ENCODE measurements around the gene DENND4A. TPM values are rescaled to one million over a fixed set of nuclear protein-coding genes. Genes with fewer than 3 reads are reported as not detected.
"Not testable (repeated sequence)": the region's sequence is repeated elsewhere in the genome, so short reads cannot be mapped to it uniquely, and the experiment has no call there.

The DENND4A gene
- total RNA-seq, 1 experiment from 2014 or later, result 2.9 TPM

DNA sequence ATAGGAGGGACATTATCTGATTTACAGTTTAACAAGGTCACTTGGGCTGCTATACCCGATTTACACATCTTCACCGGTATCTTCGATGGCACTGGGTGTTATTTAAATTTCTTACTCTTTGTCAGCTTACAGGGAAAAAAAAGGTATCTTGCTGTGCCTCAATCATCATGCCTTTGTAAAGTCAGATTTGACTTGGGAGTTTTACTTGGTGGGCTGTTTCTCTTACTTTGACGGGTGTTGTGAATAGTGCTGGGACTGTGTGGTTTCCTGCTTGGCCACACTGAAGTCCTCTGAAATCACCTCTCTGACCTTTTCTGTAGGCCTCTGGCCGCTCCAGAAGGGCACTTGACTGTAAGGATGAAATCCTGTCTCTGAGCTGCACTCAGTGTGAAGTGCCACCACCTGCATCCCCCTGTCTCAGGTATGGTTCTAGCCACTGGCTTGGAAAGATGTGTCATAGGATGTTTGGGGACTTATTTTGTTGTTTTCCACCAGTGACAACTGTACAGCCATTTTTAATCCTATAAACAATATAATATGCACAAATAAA lies 173.5 kb downstream of the DENND4A start:
- H3K4me3 ChIP-seq (ENCODE audit: insufficient read depth, low read depth, low read length), result no peak overlapping the region
- no peaks in the 10 kb centered on the region for H3K27me3 ChIP-seq (ENCODE audit: control insufficient read depth, insufficient read depth, low read length)
- H3K36me3 ChIP-seq (replicated peaks; ENCODE audit: control insufficient read depth, insufficient read depth, low read length), result no peaks in the 10 kb centered on the region
- peak; percentile 31 for DNase-seq

DNA sequence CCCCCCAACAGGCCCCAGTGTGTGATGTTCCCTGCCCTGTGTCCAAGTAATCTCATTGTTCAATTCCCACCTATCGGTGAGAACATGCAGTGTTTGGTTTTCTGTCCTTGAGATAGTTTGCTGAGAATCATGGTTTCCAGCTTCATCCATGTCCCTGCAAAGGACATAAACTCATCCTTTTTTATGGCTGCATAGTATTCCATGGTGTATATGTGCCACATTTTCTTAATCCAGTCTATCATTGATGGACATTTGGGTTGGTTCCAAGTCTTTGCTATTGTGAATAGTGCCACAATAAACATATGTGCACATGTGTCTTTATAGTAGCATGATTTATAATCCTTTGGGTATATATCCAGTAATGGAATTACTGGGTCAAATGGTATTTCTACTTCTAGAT lies 176.2 kb downstream of the DENND4A start:
- not testable (repeated sequence) for DNase-seq; H3K27me3 ChIP-seq (ENCODE audit: control insufficient read depth, insufficient read depth, low read length); H3K36me3 ChIP-seq (replicated peaks; ENCODE audit: control insufficient read depth, insufficient read depth, low read length); H3K4me3 ChIP-seq (ENCODE audit: insufficient read depth, low read depth, low read length)

DNA sequence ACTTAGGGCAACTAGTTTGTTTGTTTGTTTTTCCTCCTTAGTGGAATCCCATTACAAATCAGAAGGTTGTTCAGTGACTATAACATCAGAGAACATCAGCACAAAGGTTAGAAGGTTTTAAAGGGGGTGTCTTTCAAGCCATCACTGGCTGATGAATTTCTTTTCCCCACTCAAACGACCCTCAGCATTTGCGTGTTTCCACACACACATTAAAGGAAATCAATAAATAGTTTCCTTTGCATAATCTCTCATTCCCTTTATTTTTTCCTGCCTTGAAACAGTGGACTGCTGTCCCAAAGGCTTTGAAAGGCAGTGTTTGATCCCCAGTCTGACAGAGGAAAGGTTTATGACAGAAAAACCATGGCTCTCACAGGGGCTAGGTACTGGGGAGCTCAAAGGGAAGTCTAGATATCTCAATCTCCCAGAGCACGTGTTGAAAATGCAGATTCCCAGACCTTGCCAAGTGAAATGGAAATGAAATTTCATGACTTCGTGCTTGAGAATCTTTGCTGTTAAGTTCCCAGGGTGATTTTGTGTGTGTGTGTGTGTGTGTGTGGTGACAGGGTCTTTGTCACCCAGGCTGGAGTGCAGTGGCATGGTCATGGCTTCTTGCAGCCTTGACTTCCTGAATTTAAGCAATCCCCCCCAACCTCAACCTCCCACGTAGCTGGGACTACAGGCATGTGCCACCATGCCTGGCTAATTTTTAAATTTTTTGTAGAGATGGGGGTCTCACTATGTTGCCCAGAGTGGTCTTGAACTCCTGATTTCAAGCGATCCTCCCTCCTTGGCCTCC lies 178.9 kb downstream of the DENND4A start:
- no peaks in the 10 kb centered on the region for H3K27me3 ChIP-seq (ENCODE audit: control insufficient read depth, insufficient read depth, low read length)
- H3K36me3 ChIP-seq (replicated peaks; ENCODE audit: control insufficient read depth, insufficient read depth, low read length), result no peaks in the 10 kb centered on the region
- no peak overlapping the region for H3K4me3 ChIP-seq (ENCODE audit: insufficient read depth, low read depth, low read length)

DNA sequence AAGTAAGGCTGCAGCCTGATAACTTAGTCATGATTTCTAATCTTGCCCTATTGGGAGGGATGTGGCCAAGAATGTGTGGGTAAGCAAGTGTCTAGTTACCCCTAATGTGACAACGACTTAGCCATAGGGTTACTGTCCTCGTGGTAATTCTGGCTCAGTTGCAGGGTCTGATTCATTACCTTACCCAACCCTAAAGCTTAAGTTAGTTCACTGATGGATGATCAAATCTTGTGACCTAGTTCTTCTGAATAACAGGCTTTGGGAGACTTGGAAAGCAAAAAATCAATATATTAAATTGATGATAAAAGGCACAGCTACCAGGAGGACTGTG lies 179.5 kb downstream of the DENND4A start:
- DNase-seq, result no peak
- H3K27me3 ChIP-seq (ENCODE audit: control insufficient read depth, insufficient read depth, low read length), result no peaks in the 10 kb centered on the region
- H3K4me3 ChIP-seq (ENCODE audit: insufficient read depth, low read depth, low read length), result no peak overlapping the region
- H3K36me3 ChIP-seq (replicated peaks; ENCODE audit: control insufficient read depth, insufficient read depth, low read length), result no peaks in the 10 kb centered on the region

More for the DNA sequence above, 178.9 kb downstream of the DENND4A start:
- DNase-seq, result no peak

DNA sequence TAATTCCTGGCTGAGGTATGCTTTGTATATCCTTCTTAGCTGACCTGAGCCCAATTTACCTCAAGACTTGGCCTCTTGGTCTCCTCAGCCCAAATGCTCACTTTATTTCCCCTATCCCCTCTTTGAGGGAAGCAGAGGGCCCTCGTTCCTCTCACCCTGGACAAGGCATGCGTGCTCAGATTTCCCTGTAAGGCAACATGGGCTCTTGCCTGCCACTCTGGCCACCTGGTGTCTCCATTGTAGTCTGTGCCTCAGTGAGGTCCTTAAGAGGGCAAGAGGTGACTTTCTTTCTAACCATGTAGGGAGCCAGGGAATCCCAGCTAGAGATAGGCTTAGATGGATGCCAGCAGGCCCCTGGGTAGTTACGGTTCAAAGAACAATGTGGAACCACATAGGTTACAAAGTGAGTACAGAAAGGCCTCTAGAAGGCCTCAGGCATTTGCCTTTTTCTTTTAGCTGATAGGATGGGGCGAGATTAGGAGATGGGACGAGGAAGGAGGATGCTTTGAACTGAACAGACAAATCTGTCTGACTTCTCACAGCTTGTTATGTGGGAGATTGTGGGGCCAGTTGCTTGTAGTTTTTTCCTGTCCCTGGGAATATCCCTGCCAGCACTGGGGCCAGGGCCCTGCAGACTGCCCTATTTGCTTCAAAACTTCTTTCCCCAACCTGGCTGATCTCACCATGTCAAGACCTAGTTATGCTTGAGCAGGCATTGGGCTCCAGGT lies 180.0 kb downstream of the DENND4A start:
- Histone ChIP-seq H3K27me3 (ENCODE audit: control insufficient read depth, insufficient read depth, low read length) (no peaks in the 10 kb centered on the region), H3K4me3 (ENCODE audit: insufficient read depth, low read depth, low read length) (peak overlapping the region; percentile 83), H3K36me3 (replicated peaks; ENCODE audit: control insufficient read depth, insufficient read depth, low read length) (no peaks in the 10 kb centered on the region)
- no peak for DNase-seq

DNA sequence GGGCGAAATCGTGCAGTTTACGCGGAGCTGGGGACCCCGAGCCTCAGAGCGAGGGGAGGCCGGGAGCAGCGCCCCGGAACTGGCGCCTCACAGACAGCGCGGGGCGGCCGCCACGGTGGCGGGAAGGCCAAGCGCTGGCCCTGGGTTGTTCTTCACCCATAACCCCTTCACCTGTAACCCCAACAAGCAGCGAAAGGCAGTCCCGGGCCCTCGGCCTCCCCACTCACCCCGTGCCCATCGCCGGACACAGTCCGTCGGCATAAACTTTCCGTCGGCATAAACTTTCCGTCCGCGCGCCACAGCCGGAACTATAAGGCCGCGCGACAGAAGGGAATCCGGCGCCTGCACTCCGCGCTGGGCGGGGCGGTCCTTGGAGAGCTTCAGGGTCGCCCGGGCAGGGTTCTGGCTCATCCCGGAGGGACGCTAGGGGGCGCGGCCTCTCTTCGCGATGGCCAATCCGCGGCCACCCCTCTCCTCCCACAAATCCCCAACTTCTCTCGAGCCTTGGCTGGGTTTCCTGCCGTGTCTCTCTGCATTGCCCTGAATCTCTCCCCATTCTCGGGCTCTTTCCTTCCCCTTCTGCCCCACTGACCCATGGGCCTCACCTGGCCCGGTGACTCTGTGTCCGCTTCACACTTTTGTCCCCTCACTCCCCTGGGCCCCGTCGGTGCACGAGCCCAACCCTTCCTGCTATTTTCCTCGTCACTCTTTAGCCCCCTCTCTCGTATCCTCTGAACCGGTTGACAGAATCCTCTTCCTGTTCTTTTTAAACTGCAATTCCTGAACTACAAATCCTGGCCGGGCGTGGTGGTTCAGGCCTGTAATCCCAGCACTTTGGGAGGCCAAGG lies 181.0 kb downstream of the DENND4A start, which contains the start of gene INTS14:
Gene INTS14, minus strand, starts transcription at position 261 of the 848 bp plus-strand sequence. CDS start 3,751 bp downstream, outside the sequence.
- Histone ChIP-seq H3K27me3 (ENCODE audit: control insufficient read depth, insufficient read depth, low read length) (no peaks in the 10 kb centered on the region), H3K36me3 (replicated peaks; ENCODE audit: control insufficient read depth, insufficient read depth, low read length) (no peaks in the 10 kb centered on the region), H3K4me3 (ENCODE audit: insufficient read depth, low read depth, low read length) (peak within 1 kb of the TSS; percentile 83)
- DNase-seq, result peak; percentile 97

Other genes starting within 250 kb of the DENND4A start
- 35.8 and 35.9 TPM in 2 replicates for gene INTS14, start 181.2 kb downstream of the DENND4A start, total RNA-seq (2014; rRNA removed; shearing (Covaris generic))
- gene SLC24A1, start 170.4 kb downstream of the DENND4A start, total RNA-seq (2014; rRNA removed; shearing (Covaris generic)), result 2.8 and 4.6 TPM in 2 replicates
- gene RAB11A, start 77.2 kb upstream of the DENND4A start, total RNA-seq (2014; rRNA removed; shearing (Covaris generic)), result 206 and 229 TPM in 2 replicates